Measurements from ENCODE around the gene TECTB. TPM values are rescaled to one million over a fixed set of nuclear protein-coding genes. Genes with fewer than 3 reads are reported as not detected.

TECTB gene
- total RNA-seq, 5 donors from 2014 or later (not counting 1 experiment from before 2014, with no cell fraction given): not detected

GRCh38 chr10:112289373-112290053, 6.3 kb downstream of the TECTB start:
- H3K27ac Mint-ChIP-seq: no peak overlapping the region
- CTCF ChIA-PET: no interaction called here
- 83% methylated on average over 4 of the region's 7 CpGs for WGBS (ENCODE audit: insufficient coverage)

GRCh38 chr10:112290054-112290373, 6.8 kb downstream of the TECTB start:
- DNase-seq (no peak), ATAC-seq (replicated peaks in 1 of 4) (no peak)
- POLR2A ChIA-PET: no interaction called here
- Histone ChIP-seq H3K4me3 (ENCODE audit: control insufficient read depth in 1 of 2, extremely low read depth in 1 of 2, low read length in 1 of 2) (no peak overlapping the region), H3K27ac (ENCODE audit: low read length) (no peak overlapping the region), H3K4me1 (ENCODE audit: control insufficient read depth in 1 of 2, extremely low read depth in 1 of 2, insufficient read depth in 2 of 2, low read length in 2 of 2) (no peaks in the 10 kb centered on the region), H3K27me3 (replicated peaks in 1 of 2; ENCODE audit: control insufficient read depth in 2 of 2, extremely low read depth in 1 of 2, insufficient read depth in 2 of 2, low read length in 1 of 2) (peaks cover 0 to 9% of the 10 kb centered on the region in 2 experiments), H3K36me3 (ENCODE audit: control insufficient read depth in 2 of 2, extremely low read depth in 1 of 2, insufficient read depth in 1 of 2, low read length in 1 of 2) (no peaks in the 10 kb centered on the region), H3K9me3 (no peaks in the 10 kb centered on the region)
- no peaks in the 10 kb centered on the region for H3K4me1 Mint-ChIP-seq
- WGBS (ENCODE audit: insufficient coverage): 100% methylated on average over 1 of the region's 2 CpGs
- H3K27ac Mint-ChIP-seq: no peak overlapping the region
- no peak overlapping the region for H3K4me3 Mint-ChIP-seq
- H3K36me3 Mint-ChIP-seq: no peaks in the 10 kb centered on the region
- H3K27me3 Mint-ChIP-seq: peaks cover 12 to 35% of the 10 kb centered on the region in 2 donors
- CTCF ChIA-PET: no interaction called here
- no peaks in the 10 kb centered on the region for H3K9me3 Mint-ChIP-seq

More at GRCh38 chr10:112289373-112290053, 6.3 kb downstream of the TECTB start:
- no peaks in the 10 kb centered on the region for H3K9me3 ChIP-seq
- no peak overlapping the region for H3K4me3 ChIP-seq (ENCODE audit: control insufficient read depth in 1 of 2, extremely low read depth in 1 of 2, low read length in 1 of 2)
- no peak overlapping the region for H3K27ac ChIP-seq (ENCODE audit: low read length)
- Mint-ChIP-seq H3K4me3 (no peak overlapping the region), H3K9me3 (no peaks in the 10 kb centered on the region), H3K4me1 (no peaks in the 10 kb centered on the region), H3K36me3 (no peaks in the 10 kb centered on the region), H3K27me3 (peaks cover 16 to 36% of the 10 kb centered on the region in 2 donors)
- POLR2A ChIA-PET: no interaction called here
- H3K27me3 ChIP-seq (replicated peaks in 1 of 2; ENCODE audit: control insufficient read depth in 2 of 2, extremely low read depth in 1 of 2, insufficient read depth in 2 of 2, low read length in 1 of 2): peaks cover 0 to 9% of the 10 kb centered on the region in 2 experiments
- ATAC-seq (replicated peaks in 1 of 4) (no peak), DNase-seq (no peak)
- H3K36me3 ChIP-seq (ENCODE audit: control insufficient read depth in 2 of 2, extremely low read depth in 1 of 2, insufficient read depth in 1 of 2, low read length in 1 of 2): no peaks in the 10 kb centered on the region
- H3K4me1 ChIP-seq (ENCODE audit: control insufficient read depth in 1 of 2, extremely low read depth in 1 of 2, insufficient read depth in 2 of 2, low read length in 2 of 2): no peaks in the 10 kb centered on the region

- H3K27me3 ChIP-seq (replicated peaks in 1 of 2; ENCODE audit: control insufficient read depth in 2 of 2, extremely low read depth in 1 of 2, insufficient read depth in 2 of 2, low read length in 1 of 2): peaks cover 2 to 18% of the 10 kb centered on the region in 2 experiments
- H3K36me3 Mint-ChIP-seq: no peaks in the 10 kb centered on the region
- no peaks in the 10 kb centered on the region for H3K36me3 ChIP-seq (ENCODE audit: control insufficient read depth in 2 of 2, extremely low read depth in 1 of 2, insufficient read depth in 1 of 2, low read length in 1 of 2)
- ATAC-seq (replicated peaks in 1 of 4) (no peak), DNase-seq (no peak)
- no peaks in the 10 kb centered on the region for H3K9me3 ChIP-seq
- H3K4me3 ChIP-seq (ENCODE audit: control insufficient read depth in 1 of 2, extremely low read depth in 1 of 2, low read length in 1 of 2): no peak overlapping the region
- H3K9me3 Mint-ChIP-seq: no peaks in the 10 kb centered on the region
- no peaks in the 10 kb centered on the region for H3K4me1 Mint-ChIP-seq
- no CpG with 5 or more reads among the region's 5 CpGs for WGBS (ENCODE audit: insufficient coverage)
- no peaks in the 10 kb centered on the region for H3K4me1 ChIP-seq (ENCODE audit: control insufficient read depth in 1 of 2, extremely low read depth in 1 of 2, insufficient read depth in 2 of 2, low read length in 2 of 2)
- H3K27ac ChIP-seq (ENCODE audit: low read length): no peak overlapping the region
- no peak overlapping the region for H3K27ac Mint-ChIP-seq
- no peak overlapping the region for H3K4me3 Mint-ChIP-seq
- ChIA-PET CTCF (interaction anchor here in 1 of 2 donors (0.6 to 0.8 kb wide), 3 partner anchors 14 to 50 kb away, joined by 3 to 5 read pairs (median 4); no protein-coding TSS in a partner anchor), POLR2A (no interaction called here)
- H3K27me3 Mint-ChIP-seq: peaks cover 15 to 26% of the 10 kb centered on the region in 2 donors
Observed at GRCh38 chr10:112294169-112294568, 11.0 kb downstream of the TECTB start.

- Mint-ChIP-seq H3K27ac (no peak overlapping the region), H3K9me3 (no peaks in the 10 kb centered on the region), H3K27me3 (peaks cover 16 to 24% of the 10 kb centered on the region in 2 donors), H3K36me3 (no peaks in the 10 kb centered on the region), H3K4me3 (no peak overlapping the region), H3K4me1 (no peaks in the 10 kb centered on the region)
- Histone ChIP-seq H3K9me3 (no peaks in the 10 kb centered on the region), H3K4me1 (ENCODE audit: control insufficient read depth in 1 of 2, extremely low read depth in 1 of 2, insufficient read depth in 2 of 2, low read length in 2 of 2) (no peaks in the 10 kb centered on the region), H3K27ac (ENCODE audit: low read length) (no peak overlapping the region), H3K27me3 (replicated peaks in 1 of 2; ENCODE audit: control insufficient read depth in 2 of 2, extremely low read depth in 1 of 2, insufficient read depth in 2 of 2, low read length in 1 of 2) (peaks cover 2 to 18% of the 10 kb centered on the region in 2 experiments), H3K36me3 (ENCODE audit: control insufficient read depth in 2 of 2, extremely low read depth in 1 of 2, insufficient read depth in 1 of 2, low read length in 1 of 2) (no peaks in the 10 kb centered on the region), H3K4me3 (ENCODE audit: control insufficient read depth in 1 of 2, extremely low read depth in 1 of 2, low read length in 1 of 2) (no peak overlapping the region)
- 40% methylated on average over 4 of the region's 8 CpGs for WGBS (ENCODE audit: insufficient coverage)
- CTCF ChIA-PET: no interaction called here
- POLR2A ChIA-PET: no interaction called here
- DNase-seq (no peak), ATAC-seq (replicated peaks in 1 of 4) (no peak)
Observed at GRCh38 chr10:112295853-112296830, 12.9 kb downstream of the TECTB start.

GRCh38 chr10:112296908-112297331, 13.7 kb downstream of the TECTB start:
- CTCF ChIA-PET: no interaction called here
- no peaks in the 10 kb centered on the region for H3K9me3 ChIP-seq
- no peak overlapping the region for H3K27ac ChIP-seq (ENCODE audit: low read length)
- H3K36me3 ChIP-seq (ENCODE audit: control insufficient read depth in 2 of 2, extremely low read depth in 1 of 2, insufficient read depth in 1 of 2, low read length in 1 of 2): no peaks in the 10 kb centered on the region
- DNase-seq (no peak), ATAC-seq (replicated peaks in 1 of 4) (no peak)
- 68% methylated on average over 5 of the region's 9 CpGs for WGBS (ENCODE audit: insufficient coverage)
- POLR2A ChIA-PET: no interaction called here
- H3K36me3 Mint-ChIP-seq: no peaks in the 10 kb centered on the region
- H3K4me1 Mint-ChIP-seq: no peaks in the 10 kb centered on the region
- H3K27ac Mint-ChIP-seq: no peak overlapping the region
- H3K4me1 ChIP-seq (ENCODE audit: control insufficient read depth in 1 of 2, extremely low read depth in 1 of 2, insufficient read depth in 2 of 2, low read length in 2 of 2): no peaks in the 10 kb centered on the region
- H3K27me3 ChIP-seq (replicated peaks in 1 of 2; ENCODE audit: control insufficient read depth in 2 of 2, extremely low read depth in 1 of 2, insufficient read depth in 2 of 2, low read length in 1 of 2): peaks cover 2 to 18% of the 10 kb centered on the region in 2 experiments
- H3K27me3 Mint-ChIP-seq: peaks cover 16 to 22% of the 10 kb centered on the region in 2 donors
- no peak overlapping the region for H3K4me3 ChIP-seq (ENCODE audit: control insufficient read depth in 1 of 2, extremely low read depth in 1 of 2, low read length in 1 of 2)
- H3K4me3 Mint-ChIP-seq: no peak overlapping the region
- H3K9me3 Mint-ChIP-seq: no peaks in the 10 kb centered on the region

GRCh38 chr10:112298581-112298980, 15.4 kb downstream of the TECTB start:
- no peaks in the 10 kb centered on the region for H3K9me3 ChIP-seq
- H3K36me3 ChIP-seq (ENCODE audit: control insufficient read depth in 2 of 2, extremely low read depth in 1 of 2, insufficient read depth in 1 of 2, low read length in 1 of 2): no peaks in the 10 kb centered on the region
- H3K27ac Mint-ChIP-seq: no peak overlapping the region
- POLR2A ChIA-PET: no interaction called here
- H3K4me3 ChIP-seq (ENCODE audit: control insufficient read depth in 1 of 2, extremely low read depth in 1 of 2, low read length in 1 of 2): no peak overlapping the region
- peaks cover 2 to 13% of the 10 kb centered on the region in 2 experiments for H3K27me3 ChIP-seq (replicated peaks in 1 of 2; ENCODE audit: control insufficient read depth in 2 of 2, extremely low read depth in 1 of 2, insufficient read depth in 2 of 2, low read length in 1 of 2)
- DNase-seq (no peak), ATAC-seq (replicated peaks in 1 of 4) (no peak)
- CTCF ChIA-PET: no interaction called here
- H3K27me3 Mint-ChIP-seq: peaks cover 10 to 11% of the 10 kb centered on the region in 2 donors
- H3K4me1 ChIP-seq (ENCODE audit: control insufficient read depth in 1 of 2, extremely low read depth in 1 of 2, insufficient read depth in 2 of 2, low read length in 2 of 2): no peaks in the 10 kb centered on the region
- H3K4me3 Mint-ChIP-seq: no peak overlapping the region
- H3K36me3 Mint-ChIP-seq: no peaks in the 10 kb centered on the region
- H3K9me3 Mint-ChIP-seq: no peaks in the 10 kb centered on the region
- H3K4me1 Mint-ChIP-seq: no peaks in the 10 kb centered on the region
- WGBS (ENCODE audit: insufficient coverage): 81% methylated on average over 5 of the region's 6 CpGs
- no peak overlapping the region for H3K27ac ChIP-seq (ENCODE audit: low read length)

Measured in T-cell (primary cell).